ENCODE measurements around the gene TCERG1L.
"Not testable (repeated sequence)": the region's sequence is repeated elsewhere in the genome, so short reads cannot be mapped to it uniquely, and the experiment has no call there.

The TCERG1L gene

GRCh38 chr10:131311661-131312477 is at the start of gene TCERG1L:
TSS of gene TCERG1L (minus strand) at chr10:131311721. CDS start at chr10:131311635, 86 bp downstream.
- no peak for DNase-seq (ENCODE audit: low read depth)

- no peak for DNase-seq (ENCODE audit: low read depth)
Observed at GRCh38 chr10:131358741-131359442, 47.4 kb upstream of the TCERG1L start.

- DNase-seq (ENCODE audit: low read depth), result no peak
Observed at GRCh38 chr10:131356442-131356841, 44.9 kb upstream of the TCERG1L start.

- DNase-seq (ENCODE audit: low read depth), result no peak
Observed at GRCh38 chr10:131355881-131356280, 44.4 kb upstream of the TCERG1L start.

GRCh38 chr10:131355056-131355455 is 43.5 kb upstream of the TCERG1L start:
- DNase-seq (ENCODE audit: low read depth), result no peak

- DNase-seq (ENCODE audit: low read depth), result no peak
Observed at GRCh38 chr10:131354380-131354779, 42.9 kb upstream of the TCERG1L start.

- DNase-seq (ENCODE audit: low read depth), result no peak
Observed at GRCh38 chr10:131352765-131353290, 41.3 kb upstream of the TCERG1L start.

GRCh38 chr10:131350660-131351059 is 39.1 kb upstream of the TCERG1L start:
- no peak for DNase-seq (ENCODE audit: low read depth)

- DNase-seq (ENCODE audit: low read depth), result no peak
Observed at GRCh38 chr10:131350245-131350644, 38.7 kb upstream of the TCERG1L start.

- DNase-seq (ENCODE audit: low read depth), result no peak
Observed at GRCh38 chr10:131346456-131346855, 34.9 kb upstream of the TCERG1L start.

- DNase-seq (ENCODE audit: low read depth), result no peak
Observed at GRCh38 chr10:131345691-131346090, 34.2 kb upstream of the TCERG1L start.

GRCh38 chr10:131344747-131345146 is 33.2 kb upstream of the TCERG1L start:
- DNase-seq (ENCODE audit: low read depth), result no peak

GRCh38 chr10:131337741-131338140 is 26.2 kb upstream of the TCERG1L start:
- DNase-seq (ENCODE audit: low read depth), result no peak

GRCh38 chr10:131332821-131333220 is 21.3 kb upstream of the TCERG1L start:
- DNase-seq (ENCODE audit: low read depth), result no peak

GRCh38 chr10:131323880-131324279 is 12.4 kb upstream of the TCERG1L start:
- DNase-seq (ENCODE audit: low read depth), result no peak

GRCh38 chr10:131323025-131323424 is 11.5 kb upstream of the TCERG1L start:
- no peak for DNase-seq (ENCODE audit: low read depth)

- DNase-seq (ENCODE audit: low read depth), result not testable (repeated sequence)
Observed at GRCh38 chr10:131322575-131322974, 11.1 kb upstream of the TCERG1L start.

- DNase-seq (ENCODE audit: low read depth), result no peak
Observed at GRCh38 chr10:131320860-131321604, 9.5 kb upstream of the TCERG1L start.

- DNase-seq (ENCODE audit: low read depth), result no peak
Observed at GRCh38 chr10:131318814-131319213, 7.3 kb upstream of the TCERG1L start.

GRCh38 chr10:131318291-131318690 is 6.8 kb upstream of the TCERG1L start:
- DNase-seq (ENCODE audit: low read depth), result no peak

GRCh38 chr10:131316321-131317075 is 5.0 kb upstream of the TCERG1L start:
- DNase-seq (ENCODE audit: low read depth), result no peak

GRCh38 chr10:131315344-131315743 is 3.8 kb upstream of the TCERG1L start:
- DNase-seq (ENCODE audit: low read depth), result no peak
